SH-SY5Y (cell line): Measurements from ENCODE around the gene EGLN2.

Experiments
- GATA2 ChIP-seq: IDR thresholded peaks from 2 replicates; pipeline ENCODE4 v1.6.1; 2011; ENCODE audit warnings: mild to moderate bottlenecking, low read depth, low read length
- GATA3 ChIP-seq: IDR thresholded peaks from 2 replicates; pipeline ENCODE4 v1.6.1; 2011; ENCODE audit warnings: low read depth, mild to moderate bottlenecking, low read length, moderate library complexity

Gene EGLN2

GRCh38 chr19:40763963-40764362 is 35.0 kb upstream of the EGLN2 start:
- TF ChIP-seq GATA2 (no peak), GATA3 (no peak)

GRCh38 chr19:40768869-40769268 is 30.1 kb upstream of the EGLN2 start:
- TF ChIP-seq GATA3 (no peak), GATA2 (no peak)

- TF ChIP-seq GATA3 (no peak), GATA2 (no peak)
These were observed 23.9 kb upstream of the EGLN2 start, which contains the start of gene MIA for GRCh38 chr19:40774916-40775631. TSS of gene MIA (plus strand) at chr19:40775521. CDS start at chr19:40775543, 22 bp downstream.

GRCh38 chr19:40775632-40776022 is 23.4 kb upstream of the EGLN2 start:
- TF ChIP-seq GATA3 = no peak
- TF ChIP-seq GATA2 = no peak

GRCh38 chr19:40776364-40776763 is 22.6 kb upstream of the EGLN2 start:
- TF ChIP-seq GATA2 (no peak), GATA3 (no peak)

GRCh38 chr19:40776932-40777644 is 21.9 kb upstream of the EGLN2 start:
- TF ChIP-seq GATA3 = no peak

GRCh38 chr19:40777645-40777936 is 21.4 kb upstream of the EGLN2 start:
- TF ChIP-seq GATA3 = no peak
- TF ChIP-seq GATA2 = no peak

GRCh38 chr19:40777937-40778705 is 20.9 kb upstream of the EGLN2 start, which contains the start of gene RAB4B:
TSS of gene RAB4B (plus strand) at chr19:40778247. CDS start at chr19:40778376, 129 bp downstream.
- TF ChIP-seq GATA2 (no peak), GATA3 (no peak)

GRCh38 chr19:40778706-40779284 is 20.2 kb upstream of the EGLN2 start:
- TF ChIP-seq GATA3 (no peak), GATA2 (no peak)

- TF ChIP-seq GATA3 = no peak
- TF ChIP-seq GATA2 = no peak
These were observed 18.4 kb upstream of the EGLN2 start for GRCh38 chr19:40780582-40780981.

GRCh38 chr19:40781140-40781539 is 17.9 kb upstream of the EGLN2 start:
- TF ChIP-seq GATA3 = no peak
- TF ChIP-seq GATA2 = no peak

GRCh38 chr19:40783711-40784110 is 15.3 kb upstream of the EGLN2 start:
- TF ChIP-seq GATA3 = no peak
- TF ChIP-seq GATA2 = no peak

- no peak for TF ChIP-seq GATA2
- no peak for TF ChIP-seq GATA3
These were observed 13.5 kb upstream of the EGLN2 start for GRCh38 chr19:40785526-40785925.

GRCh38 chr19:40786060-40787037 is 12.6 kb upstream of the EGLN2 start:
- TF ChIP-seq GATA3 = no peak
- no peak for TF ChIP-seq GATA2
